ENCODE data around the gene ISG15.

ISG15 gene

GRCh38 chr1:1041092-1041523 is 27.8 kb downstream of the ISG15 start:
- H3K4me2 ChIP-seq (ENCODE audit: low read length) = no peak overlapping the region
- H3K4me3 ChIP-seq (ENCODE audit: low read length) = no peak overlapping the region
- H3K27me3 ChIP-seq (ENCODE audit: control insufficient read depth, insufficient read depth, low read length) = peaks cover 15% of the 10 kb centered on the region
- no peak overlapping the region for H3K9ac ChIP-seq (ENCODE audit: low read depth, low read length)
- H3K36me3 ChIP-seq (ENCODE audit: insufficient read depth, low read length) = no peaks in the 10 kb centered on the region
- no peaks in the 10 kb centered on the region for H3K9me3 ChIP-seq (replicated peaks; ENCODE audit: low read length)
- H3K4me1 ChIP-seq (ENCODE audit: control insufficient read depth, insufficient read depth, low read length) = peaks cover 8% of the 10 kb centered on the region

GRCh38 chr1:1041873-1042272 is 28.6 kb downstream of the ISG15 start:
- Histone ChIP-seq H3K9ac (ENCODE audit: low read depth, low read length) (no peak overlapping the region), H3K9me3 (replicated peaks; ENCODE audit: low read length) (no peaks in the 10 kb centered on the region), H3K36me3 (ENCODE audit: insufficient read depth, low read length) (no peaks in the 10 kb centered on the region), H3K27me3 (ENCODE audit: control insufficient read depth, insufficient read depth, low read length) (peaks cover 15% of the 10 kb centered on the region), H3K4me3 (ENCODE audit: low read length) (no peak overlapping the region), H3K4me2 (ENCODE audit: low read length) (no peak overlapping the region), H3K4me1 (ENCODE audit: control insufficient read depth, insufficient read depth, low read length) (peaks cover 8% of the 10 kb centered on the region)

DNA sequence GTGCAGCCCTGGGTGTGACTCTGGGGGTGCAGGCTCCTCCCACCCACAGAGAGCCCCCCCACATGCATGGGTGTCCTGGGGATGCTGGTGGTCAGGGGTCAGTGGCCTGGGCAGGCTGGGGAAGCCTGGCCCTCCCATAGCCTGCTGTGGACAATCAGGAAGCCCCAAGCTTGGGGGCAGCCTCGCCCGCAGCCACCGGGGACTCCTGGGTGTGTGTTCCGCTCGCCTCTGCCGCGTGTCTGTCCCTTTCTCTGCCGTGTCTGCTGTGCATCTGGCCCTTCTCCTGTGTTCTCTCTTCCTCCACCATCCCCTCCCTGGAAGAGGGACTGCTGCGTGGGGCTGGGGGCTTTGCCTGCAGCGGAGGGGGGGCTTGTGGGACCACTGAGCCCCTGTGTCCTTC is 29.5 kb downstream of the ISG15 start:
- Histone ChIP-seq H3K4me2 (ENCODE audit: low read length) (no peak overlapping the region), H3K4me3 (ENCODE audit: low read length) (no peak overlapping the region), H3K4me1 (ENCODE audit: control insufficient read depth, insufficient read depth, low read length) (peaks cover 8% of the 10 kb centered on the region), H3K9me3 (replicated peaks; ENCODE audit: low read length) (no peaks in the 10 kb centered on the region), H3K36me3 (ENCODE audit: insufficient read depth, low read length) (no peaks in the 10 kb centered on the region), H3K27me3 (ENCODE audit: control insufficient read depth, insufficient read depth, low read length) (peaks cover 15% of the 10 kb centered on the region), H3K9ac (ENCODE audit: low read depth, low read length) (no peak overlapping the region)

DNA sequence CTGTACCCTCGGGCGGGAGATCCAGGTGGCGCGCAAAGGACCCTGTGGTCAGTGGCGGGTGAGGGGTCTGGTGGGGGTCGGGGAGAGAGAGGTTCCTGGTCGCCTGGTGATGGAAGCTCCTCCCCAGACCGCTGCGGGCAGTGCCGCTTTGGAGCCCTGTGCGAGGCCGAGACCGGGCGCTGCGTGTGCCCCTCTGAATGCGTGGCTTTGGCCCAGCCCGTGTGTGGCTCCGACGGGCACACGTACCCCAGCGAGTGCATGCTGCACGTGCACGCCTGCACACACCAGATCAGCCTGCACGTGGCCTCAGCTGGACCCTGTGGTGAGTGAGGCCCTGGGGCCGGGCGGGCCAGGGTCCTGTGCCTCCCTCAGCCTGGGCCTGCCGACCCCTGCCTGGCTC is 30.1 kb downstream of the ISG15 start:
- no peak overlapping the region for H3K4me3 ChIP-seq (ENCODE audit: low read length)
- no peak overlapping the region for H3K4me2 ChIP-seq (ENCODE audit: low read length)
- peaks cover 12% of the 10 kb centered on the region for H3K27me3 ChIP-seq (ENCODE audit: control insufficient read depth, insufficient read depth, low read length)
- no peaks in the 10 kb centered on the region for H3K9me3 ChIP-seq (replicated peaks; ENCODE audit: low read length)
- H3K9ac ChIP-seq (ENCODE audit: low read depth, low read length) = no peak overlapping the region
- H3K36me3 ChIP-seq (ENCODE audit: insufficient read depth, low read length) = no peaks in the 10 kb centered on the region
- peaks cover 8% of the 10 kb centered on the region for H3K4me1 ChIP-seq (ENCODE audit: control insufficient read depth, insufficient read depth, low read length)

- Histone ChIP-seq H3K4me2 (ENCODE audit: low read length) (no peak overlapping the region), H3K27me3 (ENCODE audit: control insufficient read depth, insufficient read depth, low read length) (peaks cover 7% of the 10 kb centered on the region), H3K4me3 (ENCODE audit: low read length) (no peak overlapping the region), H3K36me3 (ENCODE audit: insufficient read depth, low read length) (no peaks in the 10 kb centered on the region), H3K9ac (ENCODE audit: low read depth, low read length) (no peak overlapping the region), H3K9me3 (replicated peaks; ENCODE audit: low read length) (no peaks in the 10 kb centered on the region), H3K4me1 (ENCODE audit: control insufficient read depth, insufficient read depth, low read length) (peaks cover 8% of the 10 kb centered on the region)
Observed at GRCh38 chr1:1043921-1044320, 30.6 kb downstream of the ISG15 start.

- Histone ChIP-seq H3K9ac (ENCODE audit: low read depth, low read length) (no peak overlapping the region), H3K4me3 (ENCODE audit: low read length) (no peak overlapping the region), H3K27me3 (ENCODE audit: control insufficient read depth, insufficient read depth, low read length) (peaks cover 5% of the 10 kb centered on the region), H3K9me3 (replicated peaks; ENCODE audit: low read length) (no peaks in the 10 kb centered on the region), H3K36me3 (ENCODE audit: insufficient read depth, low read length) (no peaks in the 10 kb centered on the region), H3K4me1 (ENCODE audit: control insufficient read depth, insufficient read depth, low read length) (peaks cover 8% of the 10 kb centered on the region), H3K4me2 (ENCODE audit: low read length) (no peak overlapping the region)
Observed at GRCh38 chr1:1044455-1045078, 31.3 kb downstream of the ISG15 start.

DNA sequence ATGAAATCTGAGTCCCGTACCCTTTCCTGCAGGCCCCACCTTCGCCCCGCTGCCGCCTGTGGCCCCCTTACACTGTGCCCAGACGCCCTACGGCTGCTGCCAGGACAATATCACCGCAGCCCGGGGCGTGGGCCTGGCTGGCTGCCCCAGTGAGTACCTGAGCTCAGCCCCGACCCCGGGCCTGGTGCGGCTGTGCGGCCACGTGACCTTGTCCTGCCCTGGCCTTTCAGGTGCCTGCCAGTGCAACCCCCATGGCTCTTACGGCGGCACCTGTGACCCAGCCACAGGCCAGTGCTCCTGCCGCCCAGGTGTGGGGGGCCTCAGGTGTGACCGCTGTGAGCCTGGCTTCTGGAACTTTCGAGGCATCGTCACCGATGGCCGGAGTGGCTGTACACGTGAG is 31.8 kb downstream of the ISG15 start:
- Histone ChIP-seq H3K9ac (ENCODE audit: low read depth, low read length) (no peak overlapping the region), H3K4me2 (ENCODE audit: low read length) (no peak overlapping the region), H3K9me3 (replicated peaks; ENCODE audit: low read length) (no peaks in the 10 kb centered on the region), H3K27me3 (ENCODE audit: control insufficient read depth, insufficient read depth, low read length) (peaks cover under 1% of the 10 kb centered on the region), H3K4me1 (ENCODE audit: control insufficient read depth, insufficient read depth, low read length) (peaks cover 5% of the 10 kb centered on the region), H3K4me3 (ENCODE audit: low read length) (no peak overlapping the region), H3K36me3 (ENCODE audit: insufficient read depth, low read length) (no peaks in the 10 kb centered on the region)

- H3K4me1 ChIP-seq (ENCODE audit: control insufficient read depth, insufficient read depth, low read length) = no peaks in the 10 kb centered on the region
- no peaks in the 10 kb centered on the region for H3K36me3 ChIP-seq (ENCODE audit: insufficient read depth, low read length)
- H3K9me3 ChIP-seq (replicated peaks; ENCODE audit: low read length) = no peaks in the 10 kb centered on the region
- H3K27me3 ChIP-seq (ENCODE audit: control insufficient read depth, insufficient read depth, low read length) = no peaks in the 10 kb centered on the region
- no peak overlapping the region for H3K4me3 ChIP-seq (ENCODE audit: low read length)
- H3K4me2 ChIP-seq (ENCODE audit: low read length) = no peak overlapping the region
- no peak overlapping the region for H3K9ac ChIP-seq (ENCODE audit: low read depth, low read length)
Observed at GRCh38 chr1:1046243-1046642, 32.9 kb downstream of the ISG15 start.

DNA sequence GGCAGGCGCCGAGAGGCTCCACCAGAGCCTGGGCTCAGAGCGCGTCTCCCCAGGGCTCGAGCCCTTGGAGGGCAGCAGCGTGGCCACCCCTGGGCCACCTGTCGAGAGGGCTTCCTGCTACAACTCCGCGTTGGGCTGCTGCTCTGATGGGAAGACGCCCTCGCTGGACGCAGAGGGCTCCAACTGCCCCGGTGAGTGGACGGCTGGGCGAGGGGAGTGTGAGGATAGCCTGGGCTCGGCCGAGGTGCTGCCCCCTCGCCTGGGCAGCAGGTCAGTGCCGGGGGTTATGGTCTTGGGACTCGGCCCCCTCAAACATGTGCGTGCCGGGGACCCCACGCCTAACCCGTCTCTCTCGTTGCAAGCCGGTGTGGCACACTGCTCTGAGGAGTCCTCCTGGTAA is 33.5 kb downstream of the ISG15 start:
- H3K9ac ChIP-seq (ENCODE audit: low read depth, low read length) = no peak overlapping the region
- H3K36me3 ChIP-seq (ENCODE audit: insufficient read depth, low read length) = no peaks in the 10 kb centered on the region
- no peaks in the 10 kb centered on the region for H3K4me1 ChIP-seq (ENCODE audit: control insufficient read depth, insufficient read depth, low read length)
- no peaks in the 10 kb centered on the region for H3K27me3 ChIP-seq (ENCODE audit: control insufficient read depth, insufficient read depth, low read length)
- no peak overlapping the region for H3K4me2 ChIP-seq (ENCODE audit: low read length)
- H3K9me3 ChIP-seq (replicated peaks; ENCODE audit: low read length) = no peaks in the 10 kb centered on the region
- H3K4me3 ChIP-seq (ENCODE audit: low read length) = no peak overlapping the region

- no peak overlapping the region for H3K9ac ChIP-seq (ENCODE audit: low read depth, low read length)
- no peaks in the 10 kb centered on the region for H3K27me3 ChIP-seq (ENCODE audit: control insufficient read depth, insufficient read depth, low read length)
- no peaks in the 10 kb centered on the region for H3K4me1 ChIP-seq (ENCODE audit: control insufficient read depth, insufficient read depth, low read length)
- no peaks in the 10 kb centered on the region for H3K9me3 ChIP-seq (replicated peaks; ENCODE audit: low read length)
- no peak overlapping the region for H3K4me3 ChIP-seq (ENCODE audit: low read length)
- H3K36me3 ChIP-seq (ENCODE audit: insufficient read depth, low read length) = no peaks in the 10 kb centered on the region
- no peak overlapping the region for H3K4me2 ChIP-seq (ENCODE audit: low read length)
Observed at GRCh38 chr1:1047407-1047806, 34.1 kb downstream of the ISG15 start.

DNA sequence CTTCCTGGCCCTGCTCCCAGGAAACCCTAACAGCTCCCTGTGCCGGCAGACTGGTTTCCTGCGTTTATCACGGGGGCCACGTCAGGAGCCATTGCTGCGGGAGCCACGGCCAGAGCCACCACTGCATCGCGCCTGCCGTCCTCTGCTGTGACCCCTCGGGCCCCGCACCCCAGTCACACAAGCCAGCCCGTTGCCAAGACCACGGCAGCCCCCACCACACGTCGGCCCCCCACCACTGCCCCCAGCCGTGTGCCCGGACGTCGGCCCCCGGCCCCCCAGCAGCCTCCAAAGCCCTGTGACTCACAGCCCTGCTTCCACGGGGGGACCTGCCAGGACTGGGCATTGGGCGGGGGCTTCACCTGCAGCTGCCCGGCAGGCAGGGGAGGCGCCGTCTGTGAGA is 34.7 kb downstream of the ISG15 start:
- H3K36me3 ChIP-seq (ENCODE audit: insufficient read depth, low read length) = no peaks in the 10 kb centered on the region

GRCh38 chr1:1048765-1049164 is 35.5 kb downstream of the ISG15 start:
- no peaks in the 10 kb centered on the region for H3K36me3 ChIP-seq (ENCODE audit: insufficient read depth, low read length)
- H3K4me3 ChIP-seq (ENCODE audit: low read length) = no peak overlapping the region
- H3K4me1 ChIP-seq (ENCODE audit: control insufficient read depth, insufficient read depth, low read length) = no peaks in the 10 kb centered on the region
- no peaks in the 10 kb centered on the region for H3K9me3 ChIP-seq (replicated peaks; ENCODE audit: low read length)
- H3K4me2 ChIP-seq (ENCODE audit: low read length) = no peak overlapping the region
- H3K9ac ChIP-seq (ENCODE audit: low read depth, low read length) = no peak overlapping the region
- H3K27me3 ChIP-seq (ENCODE audit: control insufficient read depth, insufficient read depth, low read length) = no peaks in the 10 kb centered on the region

More for the DNA sequence above, 34.7 kb downstream of the ISG15 start:
- Histone ChIP-seq H3K4me1 (ENCODE audit: control insufficient read depth, insufficient read depth, low read length) (no peaks in the 10 kb centered on the region), H3K9ac (ENCODE audit: low read depth, low read length) (no peak overlapping the region), H3K9me3 (replicated peaks; ENCODE audit: low read length) (no peaks in the 10 kb centered on the region), H3K27me3 (ENCODE audit: control insufficient read depth, insufficient read depth, low read length) (no peaks in the 10 kb centered on the region), H3K4me3 (ENCODE audit: low read length) (no peak overlapping the region), H3K4me2 (ENCODE audit: low read length) (no peak overlapping the region)

Data from skeletal muscle satellite cell (primary cell).